Mesothelial cell of epicardium (in vitro differentiated cells): ENCODE results near the gene RAB40C. TPM values are rescaled to one million over a fixed set of nuclear protein-coding genes. Genes with fewer than 3 reads are reported as not detected.

ENCODE experiments used
- DNase-seq, 2 experiments: peaks; one replicate each; pipeline ENCODE4 v3.0.0; 2021; ENCODE audit warnings: low spot score in 2 of 2; ENCODE audit not compliant: unreplicated experiment in 2 of 2
- H3K27ac Mint-ChIP-seq: 2 replicates; pipeline ENCODE4 v1.8.0; 2021; ENCODE audit warnings: mixed read lengths
- H3K27me3 Mint-ChIP-seq: 2 replicates; pipeline ENCODE4 v1.8.0; 2021; ENCODE audit warnings: low read depth, mixed read lengths
- H3K36me3 Mint-ChIP-seq: 2 replicates; pipeline ENCODE4 v1.8.0; 2021; ENCODE audit warnings: mixed read lengths
- H3K4me1 Mint-ChIP-seq: 2 replicates; pipeline ENCODE4 v1.8.0; 2021; ENCODE audit warnings: mixed read lengths
- H3K4me3 Mint-ChIP-seq: 2 replicates; pipeline ENCODE4 v1.8.0; 2021; ENCODE audit warnings: mild to moderate bottlenecking, moderate library complexity, mixed read lengths
- H3K9me3 Mint-ChIP-seq: 2 replicates; pipeline ENCODE4 v1.8.0; 2021; ENCODE audit warnings: mixed read lengths
- total RNA-seq: library from RNA; stranded (reverse); gene quantifications from 3 replicates; pipeline ENCODE4 v1.2.1, GENCODE V29; 2021
- TF ChIP-seq, protein P1 (sequence below): fragments of 200-600 bp; sonication (generic); IDR thresholded peaks from one replicate; pipeline ENCODE4 v1.5.0; 2021; ENCODE audit warnings: antibody characterized with exemption; ENCODE audit not compliant: unreplicated experiment

RAB40C gene
- total RNA-seq, 1 donor from 2014 or later = 25.5 TPM

DNA sequence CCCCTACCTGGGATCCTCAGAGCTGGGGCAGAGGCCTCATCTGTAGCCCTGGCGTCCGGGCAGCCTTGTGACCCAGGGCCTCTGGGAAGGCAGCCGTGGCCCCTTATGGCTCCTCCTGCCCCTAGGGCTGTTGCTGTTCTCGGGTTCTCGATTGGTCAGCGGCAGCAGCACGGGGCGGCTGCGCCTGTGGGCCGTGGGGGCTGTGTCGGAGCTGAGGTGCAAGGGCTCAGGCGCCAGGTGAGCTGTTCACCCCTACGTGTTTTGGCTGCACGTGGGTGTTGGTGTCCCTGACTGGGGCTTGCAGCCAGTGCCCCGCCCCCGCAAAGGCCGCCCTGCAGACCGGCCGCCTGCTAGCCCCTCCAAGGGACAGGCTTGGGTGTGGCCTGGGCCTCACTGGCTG, 72.2 kb downstream of the RAB40C start:
- Mint-ChIP-seq H3K9me3 (no peaks in the 10 kb centered on the region), H3K36me3 (no peaks in the 10 kb centered on the region), H3K4me1 (peaks cover 5% of the 10 kb centered on the region), H3K27me3 (no peaks in the 10 kb centered on the region), H3K4me3 (no peak overlapping the region), H3K27ac (no peak overlapping the region)
- no peak for DNase-seq
- TF ChIP-seq, protein P1, sequence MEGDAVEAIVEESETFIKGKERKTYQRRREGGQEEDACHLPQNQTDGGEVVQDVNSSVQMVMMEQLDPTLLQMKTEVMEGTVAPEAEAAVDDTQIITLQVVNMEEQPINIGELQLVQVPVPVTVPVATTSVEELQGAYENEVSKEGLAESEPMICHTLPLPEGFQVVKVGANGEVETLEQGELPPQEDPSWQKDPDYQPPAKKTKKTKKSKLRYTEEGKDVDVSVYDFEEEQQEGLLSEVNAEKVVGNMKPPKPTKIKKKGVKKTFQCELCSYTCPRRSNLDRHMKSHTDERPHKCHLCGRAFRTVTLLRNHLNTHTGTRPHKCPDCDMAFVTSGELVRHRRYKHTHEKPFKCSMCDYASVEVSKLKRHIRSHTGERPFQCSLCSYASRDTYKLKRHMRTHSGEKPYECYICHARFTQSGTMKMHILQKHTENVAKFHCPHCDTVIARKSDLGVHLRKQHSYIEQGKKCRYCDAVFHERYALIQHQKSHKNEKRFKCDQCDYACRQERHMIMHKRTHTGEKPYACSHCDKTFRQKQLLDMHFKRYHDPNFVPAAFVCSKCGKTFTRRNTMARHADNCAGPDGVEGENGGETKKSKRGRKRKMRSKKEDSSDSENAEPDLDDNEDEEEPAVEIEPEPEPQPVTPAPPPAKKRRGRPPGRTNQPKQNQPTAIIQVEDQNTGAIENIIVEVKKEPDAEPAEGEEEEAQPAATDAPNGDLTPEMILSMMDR = no peak

DNA sequence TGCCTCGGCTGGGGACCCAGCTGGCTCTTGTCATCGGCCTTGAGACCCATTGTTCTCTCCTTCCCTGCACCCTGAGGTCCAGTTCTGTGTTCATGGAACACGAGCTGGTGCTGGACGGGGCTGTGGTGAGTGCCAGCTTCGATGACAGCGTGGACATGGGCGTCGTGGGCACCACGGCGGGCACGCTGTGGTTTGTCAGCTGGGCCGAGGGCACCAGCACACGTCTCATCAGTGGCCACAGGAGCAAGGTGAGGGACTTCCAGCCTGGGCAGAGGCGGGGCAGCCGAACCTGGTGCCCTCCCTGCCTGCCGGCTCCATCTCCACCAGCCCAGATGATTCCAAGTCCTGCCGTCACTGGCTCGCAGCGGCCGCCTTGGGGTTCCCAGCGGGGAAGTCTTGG, 72.7 kb downstream of the RAB40C start:
- Mint-ChIP-seq H3K27me3 (no peaks in the 10 kb centered on the region), H3K36me3 (no peaks in the 10 kb centered on the region), H3K4me1 (peaks cover 6% of the 10 kb centered on the region), H3K27ac (no peak overlapping the region), H3K9me3 (no peaks in the 10 kb centered on the region), H3K4me3 (no peak overlapping the region)
- no peak for DNase-seq
- TF ChIP-seq, protein P1 = no peak

DNA sequence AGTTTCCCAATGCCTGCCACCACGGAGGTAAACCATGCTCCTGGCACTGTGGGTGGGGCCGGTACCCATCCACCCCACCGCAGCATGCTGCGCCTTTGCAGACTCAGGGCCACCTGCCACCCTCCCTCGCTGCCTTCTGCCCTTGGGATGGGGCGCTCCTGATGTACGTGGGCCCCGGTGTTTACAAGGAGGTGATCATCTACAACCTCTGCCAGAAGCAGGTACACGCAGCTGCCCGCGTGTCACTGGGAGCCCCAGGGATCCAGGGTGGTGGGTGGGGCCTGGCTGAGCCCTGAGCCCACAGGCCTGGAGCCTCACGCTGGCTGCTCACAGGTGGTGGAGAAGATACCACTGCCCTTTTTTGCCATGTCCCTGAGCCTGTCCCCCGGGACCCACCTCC, 76.7 kb downstream of the RAB40C start:
- no peak for DNase-seq
- TF ChIP-seq, protein P1 = no peak
- H3K27ac Mint-ChIP-seq = no peak overlapping the region
- H3K4me1 Mint-ChIP-seq = peaks cover 5% of the 10 kb centered on the region
- peaks cover 2% of the 10 kb centered on the region for H3K36me3 Mint-ChIP-seq
- H3K27me3 Mint-ChIP-seq = no peaks in the 10 kb centered on the region
- H3K4me3 Mint-ChIP-seq = no peak overlapping the region
- H3K9me3 Mint-ChIP-seq = no peaks in the 10 kb centered on the region

DNA sequence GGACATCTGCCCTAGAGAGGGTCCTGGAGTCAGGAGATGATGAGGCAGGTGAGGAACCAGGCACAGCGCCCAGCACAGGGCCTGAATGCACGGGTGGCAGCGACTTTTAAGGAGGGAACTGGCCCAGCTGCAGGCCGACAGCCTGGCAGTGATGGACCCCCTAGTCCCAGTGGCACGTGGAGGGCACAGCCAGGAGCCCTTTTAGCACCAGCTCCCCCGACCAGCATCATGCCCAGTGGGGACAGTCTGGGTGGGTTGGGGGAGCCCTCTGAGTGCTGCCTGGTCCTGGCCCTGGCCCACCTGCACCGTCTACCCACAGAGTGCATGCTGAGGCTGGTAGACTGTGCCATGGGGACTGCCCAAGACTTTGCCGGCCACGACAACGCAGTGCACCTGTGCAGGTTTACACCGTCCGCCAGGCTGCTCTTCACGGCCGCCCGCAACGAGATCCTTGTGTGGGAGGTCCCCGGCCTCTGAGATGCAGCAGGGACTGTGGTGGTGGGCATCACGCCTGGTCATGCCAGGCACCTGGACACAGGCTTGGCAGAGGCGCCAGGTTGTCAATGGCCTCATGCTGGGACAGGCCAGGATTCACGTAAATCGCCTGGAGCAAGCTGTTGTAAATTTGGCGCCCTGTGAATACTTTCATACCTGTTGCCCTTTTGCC, 77.4 kb downstream of the RAB40C start:
- DNase-seq = no peak
- H3K36me3 Mint-ChIP-seq = peaks cover 2% of the 10 kb centered on the region
- H3K27me3 Mint-ChIP-seq = no peaks in the 10 kb centered on the region
- TF ChIP-seq, protein P1 = no peak
- H3K27ac Mint-ChIP-seq = peak overlapping the region; percentile 61
- H3K9me3 Mint-ChIP-seq = no peaks in the 10 kb centered on the region
- H3K4me1 Mint-ChIP-seq = peaks cover 5% of the 10 kb centered on the region
- peak overlapping the region; percentile 74 for H3K4me3 Mint-ChIP-seq

DNA sequence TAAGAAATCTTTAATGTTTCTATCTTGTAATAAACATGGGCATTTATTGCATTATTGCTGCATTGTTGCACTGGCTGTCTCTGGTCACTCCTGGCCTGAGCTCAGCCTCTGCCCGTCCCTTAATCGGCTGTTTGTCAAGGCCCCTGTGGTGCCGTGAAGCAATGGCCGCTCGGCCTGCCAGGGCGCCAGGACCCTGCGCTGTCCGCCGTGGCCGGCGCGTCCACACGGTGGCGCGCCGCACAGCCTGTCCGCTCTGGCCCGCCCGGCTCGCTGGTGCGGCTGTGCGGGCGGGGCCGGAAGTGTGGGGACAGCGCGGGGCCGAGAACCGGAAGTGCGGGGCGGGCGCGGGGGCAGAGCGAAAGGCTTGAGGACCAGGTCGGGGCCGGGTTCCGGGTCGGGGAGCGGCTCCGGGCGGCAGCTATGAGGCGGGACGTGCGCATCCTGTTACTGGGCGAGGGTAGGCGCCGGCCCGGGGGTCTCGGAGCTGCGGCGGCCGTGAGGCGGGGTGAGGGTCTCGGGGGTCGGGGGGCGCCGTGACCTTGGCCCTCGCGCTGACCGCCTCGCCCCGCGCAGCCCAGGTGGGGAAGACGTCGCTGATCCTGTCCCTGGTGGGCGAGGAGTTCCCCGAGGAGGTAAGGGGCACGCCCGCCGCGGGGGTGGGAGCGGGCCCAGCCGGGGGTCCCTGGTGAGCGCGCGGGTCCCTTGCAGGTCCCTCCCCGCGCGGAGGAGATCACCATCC, 78.1 kb downstream of the RAB40C start, which contains the start of gene RHOT2:
Gene RHOT2, plus strand, starts transcription at position 353 of the 739 bp plus-strand sequence. Its CDS starts 68 bp downstream, at position 421.
- TF ChIP-seq, protein P1 = peak; percentile 58
- peak; percentile 91 to 92 for DNase-seq
- H3K9me3 Mint-ChIP-seq = no peaks in the 10 kb centered on the region
- H3K4me1 Mint-ChIP-seq = peaks cover 5% of the 10 kb centered on the region
- peak within 1 kb of the TSS; percentile 74 for H3K4me3 Mint-ChIP-seq
- peaks cover 2% of the 10 kb centered on the region for H3K36me3 Mint-ChIP-seq
- no peaks in the 10 kb centered on the region for H3K27me3 Mint-ChIP-seq
- peak within 1 kb of the TSS; percentile 61 for H3K27ac Mint-ChIP-seq
